Measurements from ENCODE around the gene SENP8. TPM values are rescaled to one million over a fixed set of nuclear protein-coding genes. Genes with fewer than 3 reads are reported as not detected.

The SENP8 gene
- total RNA-seq, 1 experiment from 2014 or later, result 3.8 TPM

GRCh38 chr15:72140088-72140487 lies 21.9 kb downstream of the SENP8 start:
- H3K27ac Mint-ChIP-seq (ENCODE audit: low read depth, unreplicated experiment), result no peak overlapping the region
- peaks cover 6% of the 10 kb centered on the region for H3K36me3 Mint-ChIP-seq (ENCODE audit: insufficient read depth, unreplicated experiment)
- intact Hi-C loops (cut with micrococcal nuclease), result no loop called here
- ChIA-PET CTCF (interaction anchor here (1.2 kb wide), 2 partner anchors 16 to 17 kb away, joined by 5 to 6 read pairs; no protein-coding TSS in a partner anchor), POLR2A (no interaction called here)
- BruUV-seq (replicated peaks), result TSS peak; percentile 16
- H3K4me1 Mint-ChIP-seq (ENCODE audit: insufficient read depth, unreplicated experiment), result no peaks in the 10 kb centered on the region
- DNase-seq (ENCODE audit: unreplicated experiment), result no peak
- H3K4me3 Mint-ChIP-seq (ENCODE audit: unreplicated experiment), result no peak overlapping the region
- TF ChIP-seq CTCF (IDR thresholded peaks at IDR 0.05; ENCODE audit: unreplicated experiment), result no peak
- no peaks in the 10 kb centered on the region for H3K27me3 Mint-ChIP-seq (ENCODE audit: insufficient read depth, unreplicated experiment)
- no peaks in the 10 kb centered on the region for H3K9me3 Mint-ChIP-seq (ENCODE audit: unreplicated experiment)

- CTCF ChIA-PET, result interaction anchor here (0.6 to 0.7 kb wide), 2 partner anchors 15 to 570 kb away, joined by 3 to 4 read pairs; no protein-coding TSS in a partner anchor
- no TSS peak for BruUV-seq (replicated peaks)
- no peak for TF ChIP-seq CTCF (IDR thresholded peaks at IDR 0.05; ENCODE audit: unreplicated experiment)
- no peaks in the 10 kb centered on the region for H3K9me3 Mint-ChIP-seq (ENCODE audit: unreplicated experiment)
- DNase-seq (ENCODE audit: unreplicated experiment), result no peak
- POLR2A ChIA-PET, result interaction anchor here (0.9 kb wide), 1 partner anchor 27 kb away, joined by 3 read pairs; no protein-coding TSS in a partner anchor
- H3K27me3 Mint-ChIP-seq (ENCODE audit: insufficient read depth, unreplicated experiment), result no peaks in the 10 kb centered on the region
- H3K4me1 Mint-ChIP-seq (ENCODE audit: insufficient read depth, unreplicated experiment), result no peaks in the 10 kb centered on the region
- H3K4me3 Mint-ChIP-seq (ENCODE audit: unreplicated experiment), result no peak overlapping the region
- H3K36me3 Mint-ChIP-seq (ENCODE audit: insufficient read depth, unreplicated experiment), result peaks cover 6% of the 10 kb centered on the region
- no peak overlapping the region for H3K27ac Mint-ChIP-seq (ENCODE audit: low read depth, unreplicated experiment)
- intact Hi-C loops (cut with micrococcal nuclease), result no loop called here
Measured at GRCh38 chr15:72141171-72142084, 23.2 kb downstream of the SENP8 start.

DNA sequence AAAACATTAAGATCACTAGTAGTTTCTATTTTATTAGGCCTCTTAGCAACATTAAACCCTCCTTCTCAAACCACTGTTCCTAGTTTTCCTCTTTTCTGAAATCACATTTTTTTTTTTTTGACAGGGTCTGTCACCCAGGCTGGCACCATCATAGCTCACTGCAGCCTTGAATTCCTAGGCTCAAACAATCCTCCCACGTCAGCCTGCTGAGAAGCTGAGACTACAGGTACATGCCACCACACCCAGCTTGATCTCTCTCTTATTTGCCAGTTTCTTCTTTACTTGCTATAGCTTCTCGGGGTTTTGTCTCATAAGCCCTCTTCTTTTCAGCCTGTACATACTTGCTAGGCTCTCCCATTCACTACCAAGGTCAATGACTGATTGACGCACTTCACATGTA lies 28.0 kb downstream of the SENP8 start:
- intact Hi-C loops (cut with micrococcal nuclease), result no loop called here
- TF ChIP-seq CTCF (IDR thresholded peaks at IDR 0.05; ENCODE audit: unreplicated experiment), result no peak
- no TSS peak for BruUV-seq (replicated peaks)
- Mint-ChIP-seq H3K27ac (ENCODE audit: low read depth, unreplicated experiment) (no peak overlapping the region), H3K4me3 (ENCODE audit: unreplicated experiment) (no peak overlapping the region), H3K27me3 (ENCODE audit: insufficient read depth, unreplicated experiment) (no peaks in the 10 kb centered on the region), H3K36me3 (ENCODE audit: insufficient read depth, unreplicated experiment) (peaks cover 10% of the 10 kb centered on the region), H3K4me1 (ENCODE audit: insufficient read depth, unreplicated experiment) (no peaks in the 10 kb centered on the region), H3K9me3 (ENCODE audit: unreplicated experiment) (no peaks in the 10 kb centered on the region)
- ChIA-PET CTCF (interaction anchor here (1.1 to 2.0 kb wide), 2 partner anchors 10 to 41 kb away, joined by 3 to 7 read pairs; no protein-coding TSS in a partner anchor), POLR2A (no interaction called here)
- DNase-seq (ENCODE audit: unreplicated experiment), result no peak

DNA sequence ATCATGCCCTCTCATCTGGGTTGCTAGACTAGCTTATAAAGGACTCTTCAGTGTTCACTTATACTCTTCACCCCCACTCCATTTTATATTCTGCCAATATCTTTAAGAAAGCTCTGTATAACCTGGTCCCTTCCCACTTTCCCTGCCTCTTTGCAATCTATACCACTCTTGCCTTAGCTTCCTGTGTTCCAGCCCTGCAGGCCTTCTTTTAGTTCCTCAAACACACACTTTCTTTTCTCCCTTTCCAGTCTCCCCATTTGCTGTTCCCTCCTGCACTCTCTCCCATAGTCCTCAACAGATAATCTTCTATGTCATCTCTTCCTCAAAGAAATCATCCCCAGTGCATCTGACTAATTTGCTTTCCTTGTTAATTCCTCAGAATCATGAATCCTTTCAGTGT lies 28.7 kb downstream of the SENP8 start:
- CTCF ChIA-PET, result interaction anchor here (1.1 to 2.0 kb wide), 2 partner anchors 9 to 42 kb away, joined by 3 to 7 read pairs; no protein-coding TSS in a partner anchor
- no TSS peak for BruUV-seq (replicated peaks)

More for the DNA sequence above, 28.7 kb downstream of the SENP8 start:
- POLR2A ChIA-PET, result interaction anchor here (1.2 kb wide), 1 partner anchor 29 kb away, joined by 3 read pairs; the partner anchor contains the start of genes MYO9A and SENP8
- TF ChIP-seq CTCF (IDR thresholded peaks at IDR 0.05; ENCODE audit: unreplicated experiment), result no peak
- intact Hi-C loops (cut with micrococcal nuclease), result no loop called here
- Mint-ChIP-seq H3K27ac (ENCODE audit: low read depth, unreplicated experiment) (no peak overlapping the region), H3K36me3 (ENCODE audit: insufficient read depth, unreplicated experiment) (peaks cover 10% of the 10 kb centered on the region), H3K4me1 (ENCODE audit: insufficient read depth, unreplicated experiment) (no peaks in the 10 kb centered on the region), H3K4me3 (ENCODE audit: unreplicated experiment) (no peak overlapping the region), H3K9me3 (ENCODE audit: unreplicated experiment) (no peaks in the 10 kb centered on the region), H3K27me3 (ENCODE audit: insufficient read depth, unreplicated experiment) (no peaks in the 10 kb centered on the region)
- DNase-seq (ENCODE audit: unreplicated experiment), result no peak
